ENCODE measurements around the gene ANKRD33.
A peak's percentile ranks its signal among the peaks of the same experiment; 100 is the strongest.

ANKRD33 gene

DNA sequence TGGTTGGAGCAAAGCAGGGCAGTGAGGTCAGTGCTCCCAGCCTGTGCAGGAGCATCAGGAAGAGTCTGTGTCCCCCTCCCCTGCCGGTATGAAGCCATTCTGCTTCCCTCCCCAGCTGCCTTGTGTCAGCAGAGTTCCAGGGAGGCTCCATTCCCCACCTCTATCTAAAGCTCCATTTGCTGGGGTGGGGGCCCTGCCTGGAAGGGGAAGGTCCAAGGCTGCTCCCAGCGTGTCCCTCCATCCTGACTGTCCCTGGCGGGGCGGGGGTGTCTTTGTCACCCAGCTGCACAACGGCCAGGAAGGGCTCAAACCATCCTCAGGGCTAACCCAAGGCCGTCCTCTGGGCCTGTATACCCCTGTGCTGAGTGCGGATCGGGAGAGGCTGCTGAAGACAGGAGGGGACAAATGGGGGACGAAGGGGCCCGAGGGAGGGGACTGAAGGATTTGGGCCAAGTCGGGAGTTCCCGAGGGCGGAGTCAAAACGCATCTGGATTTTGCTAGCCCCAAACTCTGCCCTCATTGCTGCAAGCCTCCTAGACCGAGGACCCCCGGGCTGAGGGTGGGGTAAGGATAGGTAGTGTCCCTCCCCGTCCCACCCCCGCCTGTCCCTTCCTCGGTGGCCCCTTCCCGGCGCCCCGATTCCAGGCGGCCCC is 18.7 kb downstream of the ANKRD33 start:
- H3K27me3 ChIP-seq (ENCODE audit: insufficient read depth, low read length) = peaks cover 57% of the 10 kb centered on the region
- no peaks in the 10 kb centered on the region for H3K36me3 ChIP-seq (ENCODE audit: insufficient read depth, low read length)
- H3K9ac ChIP-seq (ENCODE audit: low read depth, low read length) = no peak overlapping the region
- 33% methylated on average over 19 of the region's 23 CpGs for WGBS
- peaks cover 11% of the 10 kb centered on the region; the same call in 1 of the 2 replicates for H3K4me1 ChIP-seq (ENCODE audit: insufficient read depth, low read length)
- H3K4me3 ChIP-seq (ENCODE audit: low read length) = peak overlapping the region; percentile 59; the same call in 1 of the 2 replicates
- no peaks in the 10 kb centered on the region for H3K9me3 ChIP-seq (ENCODE audit: insufficient read depth, low read depth, low read length)
- H3K27ac ChIP-seq (ENCODE audit: low read depth, low read length) = no peak overlapping the region

GRCh38 chr12:51907083-51907855 is 19.4 kb downstream of the ANKRD33 start, which contains the start of gene ACVRL1:
TSS of gene ACVRL1 (plus strand) at chr12:51907504. CDS start at chr12:51912475, 4,971 bp downstream.
- Histone ChIP-seq H3K9me3 (ENCODE audit: insufficient read depth, low read depth, low read length) (no peaks in the 10 kb centered on the region), H3K4me1 (ENCODE audit: insufficient read depth, low read length) (peaks cover 12% of the 10 kb centered on the region; the same call in 1 of the 2 replicates), H3K27ac (ENCODE audit: low read depth, low read length) (no peak within 1 kb of the TSS), H3K9ac (ENCODE audit: low read depth, low read length) (peak within 1 kb of the TSS; percentile 34; the same call in 1 of the 2 replicates), H3K27me3 (ENCODE audit: insufficient read depth, low read length) (peaks cover 57% of the 10 kb centered on the region), H3K4me3 (ENCODE audit: low read length) (peak within 1 kb of the TSS; percentile 59), H3K36me3 (ENCODE audit: insufficient read depth, low read length) (no peaks in the 10 kb centered on the region)
- WGBS = 8% methylated on average over 74 of the region's 74 CpGs

- Histone ChIP-seq H3K9ac (ENCODE audit: low read depth, low read length) (0 out of 2 replicates have a peak overlapping the region, but pooled peaks have one; percentile 34), H3K9me3 (ENCODE audit: insufficient read depth, low read depth, low read length) (no peaks in the 10 kb centered on the region), H3K4me3 (ENCODE audit: low read length) (peak overlapping the region; percentile 59), H3K27ac (ENCODE audit: low read depth, low read length) (no peak overlapping the region), H3K4me1 (ENCODE audit: insufficient read depth, low read length) (peaks cover 16% of the 10 kb centered on the region; the same call in 1 of the 2 replicates), H3K27me3 (ENCODE audit: insufficient read depth, low read length) (peaks cover 57% of the 10 kb centered on the region), H3K36me3 (ENCODE audit: insufficient read depth, low read length) (no peaks in the 10 kb centered on the region)
- WGBS = 85% methylated on average over 7 of the region's 7 CpGs
Observed at GRCh38 chr12:51907856-51908425, 20.0 kb downstream of the ANKRD33 start.

GRCh38 chr12:51908876-51909592 is 21.1 kb downstream of the ANKRD33 start:
- Histone ChIP-seq H3K27ac (ENCODE audit: low read depth, low read length) (no peak overlapping the region), H3K27me3 (ENCODE audit: insufficient read depth, low read length) (peaks cover 57% of the 10 kb centered on the region), H3K9ac (ENCODE audit: low read depth, low read length) (no peak overlapping the region), H3K36me3 (ENCODE audit: insufficient read depth, low read length) (no peaks in the 10 kb centered on the region), H3K9me3 (ENCODE audit: insufficient read depth, low read depth, low read length) (no peaks in the 10 kb centered on the region), H3K4me3 (ENCODE audit: low read length) (no peak overlapping the region), H3K4me1 (ENCODE audit: insufficient read depth, low read length) (peaks cover 16% of the 10 kb centered on the region; the same call in 1 of the 2 replicates)
- WGBS = 87% methylated on average over 9 of the region's 9 CpGs

DNA sequence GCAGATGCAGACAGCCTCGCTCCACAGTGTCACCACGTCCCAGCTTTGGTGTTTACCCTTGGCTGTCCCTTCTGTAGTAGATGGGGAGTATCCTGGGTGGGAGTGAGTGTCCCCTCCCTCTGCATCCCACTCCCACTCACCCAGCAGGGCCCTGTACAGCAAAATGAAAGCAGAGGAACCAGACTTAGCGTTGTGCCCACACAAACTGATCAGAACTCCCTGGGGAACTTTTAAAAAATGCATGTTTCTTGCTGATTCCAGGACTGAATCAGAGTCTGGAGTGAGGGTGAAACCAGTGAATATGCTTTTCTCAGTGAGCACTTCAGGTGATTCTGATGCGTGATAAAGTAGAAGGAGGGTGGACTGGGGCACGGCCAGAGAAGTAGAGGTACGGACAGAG is 22.3 kb downstream of the ANKRD33 start:
- Histone ChIP-seq H3K9ac (ENCODE audit: low read depth, low read length) (no peak overlapping the region), H3K9me3 (ENCODE audit: insufficient read depth, low read depth, low read length) (no peaks in the 10 kb centered on the region), H3K4me3 (ENCODE audit: low read length) (no peak overlapping the region), H3K27ac (ENCODE audit: low read depth, low read length) (no peak overlapping the region), H3K27me3 (ENCODE audit: insufficient read depth, low read length) (peaks cover 56% of the 10 kb centered on the region), H3K4me1 (ENCODE audit: insufficient read depth, low read length) (peaks cover 16% of the 10 kb centered on the region; the same call in 1 of the 2 replicates), H3K36me3 (ENCODE audit: insufficient read depth, low read length) (no peaks in the 10 kb centered on the region)
- 84% methylated on average over 6 of the region's 6 CpGs for WGBS

DNA sequence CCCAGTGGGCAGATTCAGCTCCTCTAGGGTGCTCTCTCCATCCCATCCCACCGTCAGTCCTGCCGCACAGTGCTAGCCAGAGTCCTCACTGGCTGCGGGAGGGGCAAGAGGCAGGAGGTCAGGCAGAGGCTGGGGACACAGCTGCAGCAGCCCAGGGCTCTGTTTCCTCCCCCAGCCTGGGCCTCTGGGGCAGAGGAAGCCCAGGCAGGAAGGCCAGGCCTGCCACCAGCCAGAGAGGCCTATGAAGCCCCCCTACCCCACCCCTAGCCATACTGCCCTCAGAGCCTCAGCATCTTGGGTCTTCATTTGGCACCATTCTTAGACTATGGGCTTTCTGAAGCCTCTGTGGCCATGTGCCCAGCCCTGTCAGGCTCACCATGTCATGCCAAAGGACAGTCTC is 22.8 kb downstream of the ANKRD33 start:
- Histone ChIP-seq H3K36me3 (ENCODE audit: insufficient read depth, low read length) (no peaks in the 10 kb centered on the region), H3K4me1 (ENCODE audit: insufficient read depth, low read length) (peaks cover 14% of the 10 kb centered on the region; the same call in 1 of the 2 replicates), H3K9me3 (ENCODE audit: insufficient read depth, low read depth, low read length) (no peaks in the 10 kb centered on the region), H3K27ac (ENCODE audit: low read depth, low read length) (no peak overlapping the region), H3K4me3 (ENCODE audit: low read length) (no peak overlapping the region), H3K9ac (ENCODE audit: low read depth, low read length) (no peak overlapping the region), H3K27me3 (ENCODE audit: insufficient read depth, low read length) (peaks cover 50% of the 10 kb centered on the region)
- 77% methylated on average over 3 of the region's 3 CpGs for WGBS

DNA sequence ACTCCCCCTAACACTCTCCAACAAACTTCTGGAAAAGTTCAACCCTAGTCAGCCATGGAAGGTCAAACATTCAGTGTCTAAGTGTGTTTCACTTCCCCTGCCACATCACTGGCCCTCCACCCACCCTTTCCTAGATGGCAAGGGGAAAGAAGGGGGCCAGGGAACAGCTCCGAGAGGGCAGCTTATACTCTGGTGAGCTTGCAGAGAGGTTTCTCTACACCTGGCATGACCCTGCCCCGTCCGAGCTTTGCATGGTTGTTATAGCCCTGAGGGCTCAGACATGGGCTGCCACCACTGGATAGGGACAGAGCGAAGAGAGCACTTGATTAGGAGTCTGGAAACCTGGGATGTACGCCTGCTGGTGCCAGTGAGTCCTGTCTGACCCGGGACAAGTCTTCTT is 23.4 kb downstream of the ANKRD33 start:
- Histone ChIP-seq H3K9ac (ENCODE audit: low read depth, low read length) (no peak overlapping the region), H3K4me3 (ENCODE audit: low read length) (no peak overlapping the region), H3K36me3 (ENCODE audit: insufficient read depth, low read length) (no peaks in the 10 kb centered on the region), H3K9me3 (ENCODE audit: insufficient read depth, low read depth, low read length) (no peaks in the 10 kb centered on the region), H3K27me3 (ENCODE audit: insufficient read depth, low read length) (peaks cover 44% of the 10 kb centered on the region), H3K4me1 (ENCODE audit: insufficient read depth, low read length) (0 out of 2 replicates have a peak, but pooled peaks cover 8% of the 10 kb centered on the region), H3K27ac (ENCODE audit: low read depth, low read length) (no peak overlapping the region)
- WGBS = 88% methylated on average over 6 of the region's 6 CpGs

GRCh38 chr12:51911788-51912711 is 24.1 kb downstream of the ANKRD33 start:
- 67% methylated on average over 8 of the region's 8 CpGs for WGBS
- no peaks in the 10 kb centered on the region for H3K36me3 ChIP-seq (ENCODE audit: insufficient read depth, low read length)
- 0 out of 2 replicates have a peak, but pooled peaks cover 5% of the 10 kb centered on the region for H3K4me1 ChIP-seq (ENCODE audit: insufficient read depth, low read length)
- H3K27ac ChIP-seq (ENCODE audit: low read depth, low read length) = no peak overlapping the region
- no peak overlapping the region for H3K9ac ChIP-seq (ENCODE audit: low read depth, low read length)
- H3K27me3 ChIP-seq (ENCODE audit: insufficient read depth, low read length) = peaks cover 37% of the 10 kb centered on the region
- H3K4me3 ChIP-seq (ENCODE audit: low read length) = no peak overlapping the region
- no peaks in the 10 kb centered on the region for H3K9me3 ChIP-seq (ENCODE audit: insufficient read depth, low read depth, low read length)

GRCh38 chr12:51913071-51914033 is 25.4 kb downstream of the ANKRD33 start:
- H3K9me3 ChIP-seq (ENCODE audit: insufficient read depth, low read depth, low read length) = no peaks in the 10 kb centered on the region
- H3K36me3 ChIP-seq (ENCODE audit: insufficient read depth, low read length) = no peaks in the 10 kb centered on the region
- H3K4me3 ChIP-seq (ENCODE audit: low read length) = no peak overlapping the region
- 0 out of 2 replicates have a peak, but pooled peaks cover 5% of the 10 kb centered on the region for H3K4me1 ChIP-seq (ENCODE audit: insufficient read depth, low read length)
- no peak overlapping the region for H3K27ac ChIP-seq (ENCODE audit: low read depth, low read length)
- no peak overlapping the region for H3K9ac ChIP-seq (ENCODE audit: low read depth, low read length)
- H3K27me3 ChIP-seq (ENCODE audit: insufficient read depth, low read length) = peaks cover 24% of the 10 kb centered on the region
- 80% methylated on average over 29 of the region's 30 CpGs for WGBS
